DMS53 treated with DMSO at 0.1 percent for 48 hours (cell line): Measurements from ENCODE around the gene ASGR2.
"Not testable (repeated sequence)": the region's sequence is repeated elsewhere in the genome, so short reads cannot be mapped to it uniquely, and the experiment has no call there.

ENCODE experiments used
- DNase-seq: peaks from one replicate; lab custom pipeline; 2025; ENCODE audit not compliant: unreplicated experiment; lab: John Stamatoyannopoulos, UW

Gene ASGR2

GRCh38 chr17:7126386-7126785 lies 11.8 kb upstream of the ASGR2 start:
- DNase-seq, result not testable (repeated sequence)

GRCh38 chr17:7124923-7125322 lies 10.3 kb upstream of the ASGR2 start:
- no peak for DNase-seq

- no peak for DNase-seq
Measured at GRCh38 chr17:7123844-7124243, 9.2 kb upstream of the ASGR2 start.

GRCh38 chr17:7122381-7122780 lies 7.8 kb upstream of the ASGR2 start:
- no peak for DNase-seq

- not testable (repeated sequence) for DNase-seq
Measured at GRCh38 chr17:7120635-7121034, 6.0 kb upstream of the ASGR2 start.

GRCh38 chr17:7120123-7120522 lies 5.5 kb upstream of the ASGR2 start:
- no peak for DNase-seq

GRCh38 chr17:7119314-7119713 lies 4.7 kb upstream of the ASGR2 start:
- DNase-seq, result no peak

- DNase-seq, result no peak
Measured at GRCh38 chr17:7114875-7115614, 423 bp upstream of the ASGR2 start.

- no peak for DNase-seq
Measured at GRCh38 chr17:7113273-7114071, 1.1 kb downstream of the ASGR2 start.

GRCh38 chr17:7112510-7113108 lies 2.0 kb downstream of the ASGR2 start:
- no peak for DNase-seq

- DNase-seq, result no peak
Measured at GRCh38 chr17:7111784-7112509, 2.7 kb downstream of the ASGR2 start.

GRCh38 chr17:7110617-7111306 lies 3.9 kb downstream of the ASGR2 start:
- no peak for DNase-seq

- DNase-seq, result no peak
Measured at GRCh38 chr17:7109461-7110322, 4.9 kb downstream of the ASGR2 start.

GRCh38 chr17:7108981-7109380 lies 5.6 kb downstream of the ASGR2 start:
- DNase-seq, result no peak

- DNase-seq, result no peak
Measured at GRCh38 chr17:7108560-7108925, 6.1 kb downstream of the ASGR2 start.

- DNase-seq, result no peak
Measured at GRCh38 chr17:7107795-7108559, 6.6 kb downstream of the ASGR2 start.

GRCh38 chr17:7107012-7107754 lies 7.4 kb downstream of the ASGR2 start:
- DNase-seq, result peak; percentile 88

- DNase-seq, result no peak
Measured at GRCh38 chr17:7102421-7102820, 12.2 kb downstream of the ASGR2 start.
